Spleen (tissue), 11 donors: ENCODE measurements around the gene IFNLR1. TPM values are rescaled to one million over a fixed set of nuclear protein-coding genes. Genes with fewer than 3 reads are reported as not detected.
"Not testable (repeated sequence)": the region's sequence is repeated elsewhere in the genome, so short reads cannot be mapped to it uniquely, and the experiment has no call there.

ENCODE experiments used
- DNase-seq: peaks from one replicate; pipeline ENCODE4 v3.0.0-alpha.2; 2020
- H3K27ac ChIP-seq, 8 donors: fragments of 200-600 bp; sonication (generic) in 7 of 8; 1 replicate in 4 of 8; 2 replicates in 4 of 8; pipeline versions ENCODE4 v1.5.0 to v1.8.0; 2016 to 2021; ENCODE audit warnings: inconsistent platforms in 4 of 8, mild to moderate bottlenecking in 4 of 8, moderate library complexity in 1 of 8
- H3K27me3 ChIP-seq, 7 donors: fragments of 200-600 bp; sonication (generic) in 6 of 7; replicated peaks in 1 of 7; 1 replicate in 4 of 7; 2 replicates in 3 of 7; pipeline versions ENCODE4 v1.5.0 to v1.8.0; 2016 to 2021; ENCODE audit warnings: inconsistent platforms in 3 of 7, mild to moderate bottlenecking in 1 of 7
- H3K36me3 ChIP-seq, 6 donors: fragments of 200-600 bp; sonication (generic) in 5 of 6; 1 replicate in 4 of 6; 2 replicates in 2 of 6; pipeline versions ENCODE4 v1.5.0 to v1.8.0; 2016 to 2021; ENCODE audit warnings: inconsistent platforms in 2 of 6
- H3K4me1 ChIP-seq, 6 donors: fragments of 200-600 bp; sonication (generic) in 5 of 6; 1 replicate in 3 of 6; 2 replicates in 3 of 6; pipeline versions ENCODE4 v1.5.0 to v1.8.0; 2016 to 2021; ENCODE audit warnings: inconsistent platforms in 3 of 6
- H3K4me3 ChIP-seq, 8 donors: fragments of 200-600 bp; sonication (generic) in 7 of 8; 1 replicate in 4 of 8; 2 replicates in 4 of 8; pipeline versions ENCODE4 v1.5.0 to v1.8.0; 2016 to 2021; ENCODE audit warnings: inconsistent platforms in 4 of 8, mild to moderate bottlenecking in 4 of 8, moderate library complexity in 2 of 8
- H3K9me3 ChIP-seq, 8 donors: fragments of 200-600 bp; sonication (generic) in 7 of 8; 1 replicate in 4 of 8; 2 replicates in 4 of 8; pipeline versions ENCODE4 v1.5.0 to v1.8.0; 2016 to 2021; ENCODE audit warnings: inconsistent platforms in 4 of 8
- POLR2A ChIP-seq, 3 donors: fragments of 450-650 bp; IDR thresholded peaks; one replicate each; pipeline ENCODE4 v1.5.1; 2017; ENCODE audit warnings: antibody characterized with exemption in 3 of 3, mild to moderate bottlenecking in 1 of 3
- POLR2AphosphoS5 ChIP-seq, 3 donors: sonication (generic); formaldehyde crosslinking; IDR thresholded peaks; one replicate each; pipeline ENCODE4 v1.5.1; 2017; ENCODE audit warnings: antibody characterized with exemption in 3 of 3
- WGBS, 5 donors: extraction: QIAGEN DNeasy Blood & Tissue Kit in 3 of 5; methylation state at CpG; one replicate each; pipeline versions ENCODE4 v1.1.5 to v1.1.7; 2013 to 2018; 5-methylcytosine and 5-hydroxymethylcytosine counted together
- intact Hi-C: fragments of 100-400 bp; cut with DNase I; formaldehyde crosslinking; loops from one replicate; pipeline ENCODE4 v1.15.0; 2023; ENCODE audit warnings: low total_unique reads
- polyA plus RNA-seq, 3 donors: library from polyadenylated mRNA; stranded (reverse); fragments of 200-250 nt; gene quantifications; one replicate each; pipeline ENCODE4 v1.2.1, GENCODE V29; 2013
- total RNA-seq, 7 donors: library from RNA; depleted of rRNA in 3 of 7; stranded (reverse); fragments of >200 nt in 3 of 7; fragmentation: NEBNext Ultra II Directional in 4 of 7; extraction: Animal tissue kit (Norgen Biotek cat#: 25700) in 4 of 7; gene quantifications; one replicate each; pipeline versions ENCODE4 v1.1.0 to v1.2.1, GENCODE V29; 2016 to 2021
- TF ChIP-seq, protein P1 (sequence below), 11 experiments: fragments of 200-600 bp in 7 of 11; fragments of 450-650 bp in 4 of 11; sonication (generic) in 4 of 11; IDR thresholded peaks in 8 of 11; conservative IDR thresholded peaks in 3 of 11; 1 replicate in 7 of 11; 2 replicates in 4 of 11; pipeline versions ENCODE4 v1.4.0 to v1.8.0; 2016 to 2021; ENCODE audit warnings: antibody characterized with exemption in 11 of 11, inconsistent platforms in 4 of 11, mild to moderate bottlenecking in 1 of 11
- donor health status: healthy with polysubstance abuse.
- donor health status: DM: no; HTN: no; CAD: no; lungs with moderate emphysema.
- donor health status: DM: no; HTN: no; CAD: no.
- donor health status: Bipolar disorder and iron deficiency.
- donor health status: healthy.
- donor health status: DM: no; HTN: no; CAD: no.
- donor health status: DM: yes; HTN: yes; CAD: no.

Gene IFNLR1
- total and polyA plus RNA-seq, 10 donors = 1.7 to 8.9 (median 3.6) TPM

DNA sequence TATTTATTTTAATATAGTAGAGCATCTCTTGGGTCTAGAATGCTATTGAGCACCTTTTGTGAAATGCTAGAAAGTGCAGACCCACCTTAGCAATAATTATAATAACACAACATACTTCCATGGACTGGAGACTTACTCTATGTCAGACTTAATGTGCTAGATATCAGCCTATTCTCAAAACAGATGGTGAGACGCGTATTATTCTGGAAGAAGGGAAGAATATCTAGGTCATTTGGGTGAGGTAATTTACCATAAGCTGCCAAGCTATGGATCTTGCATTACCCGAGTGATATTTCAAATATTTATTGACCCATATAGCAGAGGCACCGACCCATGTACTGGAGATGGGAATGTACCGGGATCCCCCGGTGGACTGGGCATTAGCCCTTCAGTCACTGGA is 20.6 kb upstream of the IFNLR1 start:
- H3K36me3 ChIP-seq = no peaks in the 10 kb centered on the region
- intact Hi-C loops = loop anchor here (10.0 kb wide), 1 partner anchor 427 kb away; no protein-coding TSS in a partner anchor
- TF ChIP-seq, protein P1, sequence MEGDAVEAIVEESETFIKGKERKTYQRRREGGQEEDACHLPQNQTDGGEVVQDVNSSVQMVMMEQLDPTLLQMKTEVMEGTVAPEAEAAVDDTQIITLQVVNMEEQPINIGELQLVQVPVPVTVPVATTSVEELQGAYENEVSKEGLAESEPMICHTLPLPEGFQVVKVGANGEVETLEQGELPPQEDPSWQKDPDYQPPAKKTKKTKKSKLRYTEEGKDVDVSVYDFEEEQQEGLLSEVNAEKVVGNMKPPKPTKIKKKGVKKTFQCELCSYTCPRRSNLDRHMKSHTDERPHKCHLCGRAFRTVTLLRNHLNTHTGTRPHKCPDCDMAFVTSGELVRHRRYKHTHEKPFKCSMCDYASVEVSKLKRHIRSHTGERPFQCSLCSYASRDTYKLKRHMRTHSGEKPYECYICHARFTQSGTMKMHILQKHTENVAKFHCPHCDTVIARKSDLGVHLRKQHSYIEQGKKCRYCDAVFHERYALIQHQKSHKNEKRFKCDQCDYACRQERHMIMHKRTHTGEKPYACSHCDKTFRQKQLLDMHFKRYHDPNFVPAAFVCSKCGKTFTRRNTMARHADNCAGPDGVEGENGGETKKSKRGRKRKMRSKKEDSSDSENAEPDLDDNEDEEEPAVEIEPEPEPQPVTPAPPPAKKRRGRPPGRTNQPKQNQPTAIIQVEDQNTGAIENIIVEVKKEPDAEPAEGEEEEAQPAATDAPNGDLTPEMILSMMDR (IDR thresholded peaks at IDR 0.05 in 8 of 11, conservative IDR thresholded peaks at IDR 0.05 in 3 of 11) = no peak
- no peak for TF ChIP-seq POLR2A (IDR thresholded peaks at IDR 0.05)
- no peak for TF ChIP-seq POLR2AphosphoS5 (IDR thresholded peaks at IDR 0.05)
- peaks cover 0 to 8% (median 0%) of the 10 kb centered on the region in 6 donors for H3K4me1 ChIP-seq
- 91 to 96% (median 92%) methylated on average over 6 of the region's 6 CpGs for WGBS, 5 donors
- no peak overlapping the region for H3K4me3 ChIP-seq
- peaks cover 0 to 7% (median 2%) of the 10 kb centered on the region in 8 donors for H3K9me3 ChIP-seq
- no peak overlapping the region for H3K27ac ChIP-seq
- peaks cover 0 to 22% (median 0%) of the 10 kb centered on the region in 7 donors for H3K27me3 ChIP-seq
- DNase-seq = no peak

DNA sequence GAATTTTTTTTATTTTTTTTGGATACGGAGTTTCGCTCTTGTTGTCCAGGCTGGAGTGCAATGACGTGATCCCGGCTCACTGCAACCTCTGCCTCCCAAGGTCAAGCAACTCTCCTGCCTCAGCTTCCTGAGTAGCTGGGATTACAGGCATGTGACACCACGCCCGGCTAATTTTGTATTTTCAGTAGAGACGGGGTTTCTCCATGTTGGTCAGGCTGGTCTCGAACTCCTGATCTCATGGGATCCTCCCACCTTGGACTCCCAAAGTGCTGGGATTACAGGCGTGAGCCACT is 20.3 kb upstream of the IFNLR1 start:
- Histone ChIP-seq H3K27me3 (peaks cover 0 to 22% (median 0%) of the 10 kb centered on the region in 7 donors), H3K4me1 (peaks cover 0 to 11% (median 0%) of the 10 kb centered on the region in 6 donors)
- H3K36me3 ChIP-seq, H3K9me3 ChIP-seq, H3K4me3 ChIP-seq, H3K27ac ChIP-seq, DNase-seq: not testable (repeated sequence)
- 69 to 83% (median 75%) methylated on average over 9 of the region's 9 CpGs for WGBS, 5 donors
- intact Hi-C loops = loop anchor here (10.0 kb wide), 1 partner anchor 427 kb away; no protein-coding TSS in a partner anchor

DNA sequence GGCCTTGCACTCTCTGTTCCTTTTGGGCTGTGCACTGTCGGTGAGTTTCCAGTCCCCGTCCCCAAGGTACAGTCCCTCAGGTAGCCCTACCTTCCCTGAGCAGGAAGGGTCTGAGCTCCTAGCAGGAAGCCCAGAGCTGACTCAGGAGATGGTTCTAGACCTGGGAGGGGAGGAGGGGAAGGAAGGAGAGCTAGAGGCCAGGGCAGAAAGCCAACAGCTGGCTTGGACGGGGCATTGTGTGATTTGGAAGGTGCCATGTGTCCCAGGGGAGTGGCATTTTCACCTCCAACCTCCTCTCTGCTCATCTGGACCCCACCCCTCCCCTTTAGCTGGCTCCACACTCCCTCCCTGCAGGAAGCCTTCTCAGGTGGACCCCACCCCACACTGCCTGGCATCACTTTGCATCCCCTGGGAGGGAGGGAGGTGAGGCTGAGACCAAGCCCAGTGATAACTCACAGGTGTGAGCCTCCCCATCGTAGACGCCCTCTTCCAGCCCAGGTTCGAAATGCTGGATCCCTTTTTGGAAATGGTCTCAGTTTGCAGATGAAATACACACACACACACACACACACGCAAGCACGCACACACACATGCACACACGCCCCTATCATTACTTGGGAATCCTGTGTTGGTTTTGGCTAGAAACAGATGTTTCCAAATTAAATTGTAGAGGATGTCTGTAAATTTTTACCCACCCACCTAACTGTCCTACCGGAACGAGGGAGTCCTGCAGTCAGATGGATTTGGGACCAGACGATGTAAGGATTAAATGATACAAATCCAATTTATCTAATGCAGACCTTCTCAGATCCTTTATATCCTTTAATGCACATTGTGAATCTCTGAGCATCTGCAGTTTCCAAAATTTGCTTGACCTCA is 19.7 kb upstream of the IFNLR1 start:
- no peak overlapping the region for H3K4me3 ChIP-seq
- DNase-seq = no peak
- H3K36me3 ChIP-seq = no peaks in the 10 kb centered on the region
- TF ChIP-seq, protein P1 (IDR thresholded peaks at IDR 0.05 in 8 of 11, conservative IDR thresholded peaks at IDR 0.05 in 3 of 11) = no peak
- no peak for TF ChIP-seq POLR2A (IDR thresholded peaks at IDR 0.05)
- no peak for TF ChIP-seq POLR2AphosphoS5 (IDR thresholded peaks at IDR 0.05)
- intact Hi-C loops = loop anchor here (10.0 kb wide), 1 partner anchor 428 kb away; no protein-coding TSS in a partner anchor
- peaks cover 0 to 17% (median 1%) of the 10 kb centered on the region in 6 donors for H3K4me1 ChIP-seq
- peaks cover 0 to 22% (median 0%) of the 10 kb centered on the region in 7 donors for H3K27me3 ChIP-seq
- no peak overlapping the region for H3K27ac ChIP-seq
- H3K9me3 ChIP-seq = no peaks in the 10 kb centered on the region
- WGBS, 5 donors = 66 to 81% (median 70%) methylated on average over 12 of the region's 12 CpGs

DNA sequence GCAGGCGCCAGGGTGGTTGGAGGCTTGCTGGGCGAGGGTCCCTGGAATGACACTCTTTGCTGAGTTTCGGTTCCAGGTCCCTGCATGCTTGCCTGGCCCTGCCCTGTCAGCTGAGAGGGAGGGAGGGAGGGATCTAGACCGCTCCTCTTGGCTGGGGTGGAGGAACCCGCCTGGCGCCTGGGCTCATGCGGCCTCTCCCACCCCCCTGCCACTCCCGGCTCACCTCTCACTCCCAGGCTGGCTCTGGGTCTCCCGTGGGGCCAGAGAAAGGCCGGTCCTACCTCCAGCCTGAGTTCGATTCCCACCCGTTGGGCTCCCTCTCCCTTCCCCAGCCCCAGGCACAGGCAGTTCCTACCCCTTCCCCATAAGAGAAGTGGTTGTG is 19.0 kb upstream of the IFNLR1 start:
- intact Hi-C loops = loop anchor here (10.0 kb wide), 1 partner anchor 429 kb away; no protein-coding TSS in a partner anchor
- no peak overlapping the region for H3K4me3 ChIP-seq
- H3K9me3 ChIP-seq = no peaks in the 10 kb centered on the region
- H3K36me3 ChIP-seq = no peaks in the 10 kb centered on the region
- no peak for DNase-seq
- 81 to 86% (median 82%) methylated on average over 9 to 12 of the region's 12 CpGs for WGBS, 5 donors
- H3K4me1 ChIP-seq = peaks cover 0 to 19% (median 1%) of the 10 kb centered on the region in 6 donors
- TF ChIP-seq POLR2AphosphoS5 (IDR thresholded peaks at IDR 0.05) (no peak), POLR2A (IDR thresholded peaks at IDR 0.05) (no peak)
- TF ChIP-seq, protein P1 (IDR thresholded peaks at IDR 0.05 in 8 of 11, conservative IDR thresholded peaks at IDR 0.05 in 3 of 11) = no peak
- no peak overlapping the region for H3K27ac ChIP-seq
- peaks cover 0 to 22% (median 0%) of the 10 kb centered on the region in 7 donors for H3K27me3 ChIP-seq
